Liver (tissue), 9 donors: ENCODE measurements around the gene TPST1. TPM values are rescaled to one million over a fixed set of nuclear protein-coding genes. Genes with fewer than 3 reads are reported as not detected.

ENCODE experiments used
- DNase-seq: peaks from one replicate; pipeline ENCODE4 v3.0.0-alpha.2; 2017; ENCODE audit warnings: low spot score
- H3K27ac ChIP-seq, 2 donors: one replicate each; pipeline ENCODE4 v1.7.0; 2013; ENCODE audit warnings: inconsistent platforms in 2 of 2, low read length in 2 of 2, control low read depth in 1 of 2, low read depth in 1 of 2, mild to moderate bottlenecking in 1 of 2
- H3K27me3 ChIP-seq, 4 donors: one replicate each; pipeline versions ENCODE4 v1.6.1 to v1.7.0; 2013; ENCODE audit warnings: low read length in 3 of 4, inconsistent platforms in 1 of 4, mild to moderate bottlenecking in 1 of 4, moderate library complexity in 1 of 4; ENCODE audit not compliant: control insufficient read depth in 4 of 4, insufficient read depth in 4 of 4
- H3K36me3 ChIP-seq, 4 donors: one replicate each; pipeline versions ENCODE4 v1.6.1 to v1.7.0; 2013; ENCODE audit warnings: low read length in 3 of 4, mild to moderate bottlenecking in 3 of 4, low read depth in 1 of 4, moderate library complexity in 1 of 4; ENCODE audit not compliant: control insufficient read depth in 4 of 4, insufficient read depth in 3 of 4
- H3K4me1 ChIP-seq, 4 donors: one replicate each; pipeline versions ENCODE4 v1.6.1 to v1.7.0; 2013; ENCODE audit warnings: low read length in 3 of 4, mild to moderate bottlenecking in 3 of 4, moderate library complexity in 1 of 4; ENCODE audit not compliant: control insufficient read depth in 4 of 4, insufficient read depth in 4 of 4
- H3K4me3 ChIP-seq, 3 donors: one replicate each; pipeline versions ENCODE4 v1.6.1 to v1.7.0; 2013; ENCODE audit warnings: low read length in 3 of 3, control low read depth in 1 of 3, low read depth in 1 of 3, mild to moderate bottlenecking in 1 of 3
- H3K9ac ChIP-seq, 2 donors: one replicate each; pipeline ENCODE4 v1.7.0; 2013; ENCODE audit warnings: low read length in 2 of 2, mild to moderate bottlenecking in 2 of 2, moderate library complexity in 2 of 2, control low read depth in 1 of 2, low read depth in 1 of 2
- H3K9me3 ChIP-seq, 4 donors: one replicate each; pipeline versions ENCODE4 v1.6.1 to v1.7.0; 2013; ENCODE audit warnings: low read length in 3 of 4; ENCODE audit not compliant: control insufficient read depth in 4 of 4
- ATF3 ChIP-seq: IDR thresholded peaks from 2 replicates; pipeline ENCODE4 v1.6.1; 2016; ENCODE audit warnings: antibody characterized with exemption
- CTCF ChIP-seq: fragments of 150-350 bp; IDR thresholded peaks from 2 replicates; pipeline ENCODE4 v1.5.1; 2017; ENCODE audit warnings: improper control_type of control experiment, low read depth, low read length; ENCODE audit not compliant: missing input control
- EGR1 ChIP-seq, 2 donors: IDR thresholded peaks; 2 replicates each; pipeline ENCODE4 v1.6.1; 2016 to 2018; ENCODE audit warnings: antibody characterized with exemption in 2 of 2, low read depth in 2 of 2
- FOXA1 ChIP-seq: IDR thresholded peaks from 2 replicates; pipeline ENCODE4 v1.6.1; 2016; ENCODE audit warnings: antibody characterized with exemption
- FOXA2 ChIP-seq: IDR thresholded peaks from 2 replicates; pipeline ENCODE4 v1.6.1; 2016; ENCODE audit warnings: antibody characterized with exemption
- GABPA ChIP-seq, 2 donors: IDR thresholded peaks in 1 of 2; conservative IDR thresholded peaks in 1 of 2; 2 replicates each; pipeline ENCODE4 v1.6.1; 2016; ENCODE audit warnings: antibody characterized with exemption in 2 of 2, mild to moderate bottlenecking in 1 of 2, moderate library complexity in 1 of 2
- HNF4A ChIP-seq, 2 donors: conservative IDR thresholded peaks; 2 replicates each; pipeline ENCODE4 v1.6.1; 2016; ENCODE audit warnings: antibody characterized with exemption in 2 of 2, mild to moderate bottlenecking in 2 of 2
- HNF4G ChIP-seq: IDR thresholded peaks from 2 replicates; pipeline ENCODE4 v1.6.1; 2016; ENCODE audit warnings: antibody characterized with exemption
- JUND ChIP-seq, 2 donors: IDR thresholded peaks; 2 replicates each; pipeline ENCODE4 v1.6.1; 2016; ENCODE audit warnings: antibody characterized with exemption in 2 of 2
- MAX ChIP-seq: IDR thresholded peaks from 2 replicates; pipeline ENCODE4 v1.6.1; 2016; ENCODE audit warnings: antibody characterized with exemption
- NR2F2 ChIP-seq: IDR thresholded peaks from 2 replicates; pipeline ENCODE4 v1.6.1; 2016; ENCODE audit warnings: antibody characterized with exemption
- RAD21 ChIP-seq, 2 donors: IDR thresholded peaks; 2 replicates each; pipeline ENCODE4 v1.6.1; 2016; ENCODE audit warnings: antibody characterized with exemption in 2 of 2, mild to moderate bottlenecking in 2 of 2
- RXRA ChIP-seq, 2 donors: IDR thresholded peaks; 2 replicates each; pipeline ENCODE4 v1.6.1; 2017 to 2018; ENCODE audit warnings: antibody characterized with exemption in 2 of 2, mild to moderate bottlenecking in 1 of 2
- TAF1 ChIP-seq: conservative IDR thresholded peaks from 2 replicates; pipeline ENCODE4 v1.6.1; 2016; ENCODE audit warnings: antibody characterized with exemption, mild to moderate bottlenecking
- ZBTB33 ChIP-seq: IDR thresholded peaks from 2 replicates; pipeline ENCODE4 v1.6.1; 2016; ENCODE audit warnings: antibody characterized with exemption
- WGBS: extraction: QIAGEN DNeasy Blood & Tissue Kit; methylation state at CpG from one replicate; pipeline ENCODE4 v1.1.7; 2013; 5-methylcytosine and 5-hydroxymethylcytosine counted together
- polyA plus RNA-seq, 2 donors: library from polyadenylated mRNA; stranded (reverse) in 1 of 2; unstranded in 1 of 2; fragments of 200-250 nt in 1 of 2; fragments of >200 nt in 1 of 2; fragmentation: Nextera tagmentation in 1 of 2; extraction: Ambion mirVana in 1 of 2; gene quantifications; one replicate each; pipeline versions ENCODE4 v1.2.1 to v1.2.3, GENCODE V29; 2013 to 2015
- total RNA-seq, 2 donors: library from RNA; depleted of rRNA; stranded (reverse); fragments of >200 nt; gene quantifications; one replicate each; pipeline ENCODE4 v1.2.3, GENCODE V29; 2014
- donor health status: healthy.
- donor health status: healthy.
- donor health status: healthy.
- donor health status: healthy.
- donor health status: healthy.

TPST1 gene
- total and polyA plus RNA-seq, 4 donors, result 23.8 to 62.5 (median 25.7) TPM

- 97% methylated on average over 3 of the region's 3 CpGs for WGBS
- no peak for TF ChIP-seq EGR1 (IDR thresholded peaks at IDR 0.05; ENCODE audit: low read depth in 2 of 2)
- TF ChIP-seq JUND (IDR thresholded peaks at IDR 0.05), result no peak
- no peak for TF ChIP-seq FOXA2
- TF ChIP-seq HNF4G, result no peak
- TF ChIP-seq ZBTB33, result no peak
- H3K4me3 ChIP-seq, result no peak overlapping the region
- DNase-seq, result no peak
- H3K36me3 ChIP-seq, result no peaks in the 10 kb centered on the region
- no peaks in the 10 kb centered on the region for H3K27me3 ChIP-seq
- no peak overlapping the region for H3K27ac ChIP-seq
- peaks cover 0 to 3% (median 0%) of the 10 kb centered on the region in 4 donors for H3K9me3 ChIP-seq
- no peak overlapping the region for H3K9ac ChIP-seq
- peaks cover 0 to 12% (median 5%) of the 10 kb centered on the region in 4 donors for H3K4me1 ChIP-seq
Observed at GRCh38 chr7:66301737-66302136, 96.6 kb downstream of the TPST1 start.

- no peak for DNase-seq
- H3K27me3 ChIP-seq, result no peaks in the 10 kb centered on the region
- no peak overlapping the region for H3K27ac ChIP-seq
- H3K9ac ChIP-seq, result no peak overlapping the region
- peaks cover 0 to 19% (median 7%) of the 10 kb centered on the region in 4 donors for H3K4me1 ChIP-seq
- no peak overlapping the region for H3K4me3 ChIP-seq
- WGBS, result 93% methylated on average over 8 of the region's 8 CpGs
- TF ChIP-seq TAF1 (no peak), RXRA (IDR thresholded peaks at IDR 0.05) (no peak), RAD21 (IDR thresholded peaks at IDR 0.05) (no peak), CTCF (no peak), FOXA2 (no peak), NR2F2 (no peak), GABPA (IDR thresholded peaks at IDR 0.05 in 1 of 2, conservative IDR thresholded peaks at IDR 0.05 in 1 of 2) (no peak), ZBTB33 (no peak)
- no peaks in the 10 kb centered on the region for H3K9me3 ChIP-seq
- H3K36me3 ChIP-seq, result no peaks in the 10 kb centered on the region
Observed at GRCh38 chr7:66303454-66304155, 98.5 kb downstream of the TPST1 start.

- no peak for DNase-seq
- TF ChIP-seq EGR1 (IDR thresholded peaks at IDR 0.05; ENCODE audit: low read depth in 2 of 2) (no peak), CTCF (no peak), ATF3 (no peak), MAX (no peak), HNF4A (conservative IDR thresholded peaks at IDR 0.05) (no peak), GABPA (IDR thresholded peaks at IDR 0.05 in 1 of 2, conservative IDR thresholded peaks at IDR 0.05 in 1 of 2) (no peak), RXRA (IDR thresholded peaks at IDR 0.05) (no peak), ZBTB33 (no peak), FOXA1 (no peak), HNF4G (no peak), NR2F2 (no peak)
- Histone ChIP-seq H3K9ac (no peak overlapping the region), H3K27ac (no peak overlapping the region), H3K4me1 (peaks cover 2 to 24% (median 9%) of the 10 kb centered on the region in 4 donors), H3K4me3 (no peak overlapping the region), H3K36me3 (no peaks in the 10 kb centered on the region), H3K9me3 (no peaks in the 10 kb centered on the region), H3K27me3 (no peaks in the 10 kb centered on the region)
- whole genome bisulfite sequencing, result 96% methylated on average over 4 of the region's 4 CpGs
Observed at GRCh38 chr7:66304536-66304935, 99.4 kb downstream of the TPST1 start.
